Amygdala (tissue), 56 donors: ENCODE data around the gene ZNF765.
"Not testable (repeated sequence)": the region's sequence is repeated elsewhere in the genome, so short reads cannot be mapped to it uniquely, and the experiment has no call there.

Experiments
- DNase-seq, 56 donors: peaks; one replicate each; lab custom pipeline; 2025; lab: John Stamatoyannopoulos, UW

Gene ZNF765

DNA sequence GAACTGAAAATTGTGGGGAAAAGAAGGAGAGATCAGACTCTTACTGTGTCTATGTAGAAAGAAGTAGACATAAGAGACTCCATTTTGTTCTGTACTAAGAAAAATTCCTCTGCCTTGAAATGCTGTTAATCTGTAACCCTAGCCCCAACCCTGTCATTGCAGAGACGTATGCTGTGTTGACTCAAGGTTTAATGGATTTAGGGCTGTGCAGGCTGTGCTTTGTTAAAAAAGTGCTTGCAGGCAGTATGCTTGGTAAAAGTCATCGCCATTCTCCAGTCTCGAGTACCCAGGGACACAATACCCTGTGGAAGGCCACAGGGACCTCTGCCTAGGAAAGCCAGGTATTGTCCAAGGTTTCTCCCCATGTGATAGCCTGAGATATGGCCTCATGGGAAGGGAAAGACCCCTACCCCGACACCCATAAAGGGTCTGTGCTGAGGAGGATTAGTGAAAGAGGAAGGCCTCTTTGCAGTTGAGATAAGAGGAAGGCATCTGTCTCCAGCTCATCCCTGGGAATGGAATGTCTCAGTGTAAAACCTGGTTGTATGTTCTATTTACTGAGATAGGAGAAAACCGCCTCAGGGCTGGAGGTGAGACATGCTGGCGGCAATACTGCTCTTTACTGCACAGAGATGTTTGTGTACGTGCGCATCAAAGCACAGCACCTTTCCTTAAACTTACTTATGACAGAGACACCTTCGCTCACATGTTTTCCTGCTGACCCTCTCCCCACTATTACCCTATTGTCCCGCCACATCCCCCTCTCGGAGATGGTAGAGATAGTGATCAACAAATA lies 25.8 kb downstream of the ZNF765 start:
- DNase-seq = not testable (repeated sequence)

DNA sequence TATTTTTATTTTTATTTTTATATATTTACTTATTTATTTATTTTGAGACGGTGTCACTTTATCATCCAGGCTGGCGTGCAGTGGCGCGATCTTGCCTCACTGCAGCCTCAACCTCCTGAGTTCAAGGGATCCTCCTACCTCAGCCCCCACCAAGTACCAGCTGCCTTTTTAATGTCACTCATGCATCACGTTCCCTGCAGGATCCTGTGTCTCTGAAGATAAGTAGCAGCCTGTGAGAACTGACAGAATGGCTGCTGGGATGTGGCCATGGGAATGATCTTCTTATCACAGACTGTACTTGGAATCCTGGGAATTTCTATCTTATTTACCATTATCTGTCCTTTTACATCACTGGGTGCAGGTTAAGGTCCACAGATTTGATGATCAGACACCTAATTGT lies 27.6 kb downstream of the ZNF765 start:
- DNase-seq = no peak

DNA sequence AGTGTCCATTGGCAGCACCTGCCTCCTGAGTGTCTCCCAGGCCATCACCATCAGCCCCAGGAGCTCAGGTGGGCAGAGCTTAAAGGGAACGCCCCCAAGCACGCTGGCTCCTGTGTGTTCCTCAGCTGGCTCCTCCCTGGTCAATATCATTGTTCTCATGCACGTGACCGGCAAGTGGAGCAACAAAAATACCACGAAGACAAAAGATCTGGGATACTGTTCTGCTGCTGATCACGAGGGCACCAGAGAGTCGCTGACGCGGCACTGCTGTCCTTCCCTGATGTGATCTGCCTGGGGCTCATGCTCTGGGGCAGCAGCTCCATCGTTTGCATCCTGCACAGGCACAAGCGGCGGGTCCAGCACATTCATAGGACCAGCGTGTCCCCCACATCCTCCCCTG lies 28.1 kb downstream of the ZNF765 start:
- DNase-seq = peak in 11 of 56 donors; percentile 1 to 26 (median 13)

DNA sequence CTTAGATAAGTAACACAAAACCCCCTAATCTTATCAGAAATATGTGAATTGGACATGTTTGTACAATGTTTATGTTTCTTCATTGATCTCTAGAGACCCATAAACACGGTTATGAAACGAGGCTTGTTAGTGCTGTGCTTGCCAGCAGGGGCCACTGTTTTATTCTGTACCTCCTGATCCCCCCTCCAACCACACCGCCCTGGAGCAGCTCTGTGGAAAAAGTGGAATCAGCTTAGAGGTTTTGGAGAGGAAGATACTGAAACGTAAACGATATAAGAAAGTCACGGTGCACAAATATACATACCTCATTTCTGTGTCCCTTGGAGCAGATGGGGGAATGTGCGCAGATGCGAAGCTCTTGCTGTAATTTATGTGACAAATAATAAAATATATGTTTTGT lies 28.7 kb downstream of the ZNF765 start:
- DNase-seq = peak in 8 of 56 donors; percentile 0 to 33 (median 4)

DNA sequence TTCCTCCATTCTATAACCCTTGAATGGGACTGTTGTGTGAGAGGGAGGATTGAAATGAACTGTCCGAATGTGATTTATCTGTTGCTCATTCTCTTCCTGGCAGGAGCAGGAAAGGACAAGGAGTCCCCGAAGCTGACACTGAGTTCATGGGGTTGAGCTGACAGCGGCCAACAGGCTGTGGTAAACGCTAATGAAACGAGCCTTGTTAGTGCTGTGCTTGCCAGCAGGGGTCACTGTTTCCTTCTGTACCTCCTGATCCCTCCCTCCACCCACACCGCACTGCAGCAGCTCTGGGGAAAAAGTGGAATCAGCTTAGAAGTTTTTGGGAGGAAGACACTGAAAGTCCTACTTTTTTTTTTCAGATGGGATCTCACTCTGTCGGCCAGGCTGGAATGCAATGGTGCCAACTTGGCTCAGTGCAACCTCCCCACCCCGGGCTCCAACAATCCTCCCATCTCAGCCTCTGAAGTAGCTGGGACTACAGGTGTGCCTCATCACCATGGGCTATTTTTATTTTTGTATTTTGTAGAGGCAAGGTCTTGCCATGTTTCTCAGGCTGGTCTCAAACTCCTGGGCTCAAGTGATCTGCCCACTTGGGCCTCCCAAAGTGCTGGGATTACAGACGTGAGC lies 30.1 kb downstream of the ZNF765 start:
- DNase-seq = peak in 54 of 56 donors; percentile 0 to 84 (median 38)

DNA sequence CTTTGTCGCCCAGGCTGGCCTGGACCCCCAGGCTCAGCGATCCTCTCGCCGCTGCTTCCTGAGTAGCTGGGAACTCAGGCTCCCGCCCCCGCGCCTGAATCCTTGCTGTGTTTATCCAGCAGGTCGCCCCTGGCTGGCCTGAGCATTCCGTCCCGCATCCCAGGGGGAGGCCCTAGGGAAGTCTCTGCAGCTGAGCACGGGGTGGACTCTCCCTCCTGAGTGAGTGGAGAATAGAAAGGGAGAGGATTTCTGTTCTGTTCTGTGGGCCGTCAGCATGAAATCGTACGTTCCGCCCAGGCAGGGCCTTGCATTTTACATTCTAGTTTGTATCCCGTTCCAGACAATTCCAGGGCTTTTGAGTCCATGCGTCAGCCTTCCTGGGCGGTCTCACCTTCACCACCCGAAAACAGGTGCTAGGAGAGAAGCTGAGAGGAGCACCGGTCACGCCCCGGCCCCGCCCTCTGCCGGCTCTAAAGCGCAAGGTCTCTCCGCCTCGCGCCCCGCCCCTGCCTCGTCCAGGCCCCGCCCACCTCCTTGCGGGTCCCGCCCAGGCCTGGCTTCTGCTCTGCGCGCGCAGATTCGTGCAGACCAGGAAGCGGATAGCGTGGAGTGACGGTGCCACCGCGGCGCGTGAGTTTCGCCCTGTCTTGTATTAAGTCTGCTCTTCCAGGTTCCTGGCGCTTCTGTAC lies 36.6 kb downstream of the ZNF765 start, which contains the start of gene ZNF761:
Gene ZNF761 (plus strand): TSS at position 586 of the 689 bp plus-strand sequence. CDS start 15,285 bp downstream, outside the sequence.
- peak; percentile 20 to 95 (median 85) for DNase-seq

DNA sequence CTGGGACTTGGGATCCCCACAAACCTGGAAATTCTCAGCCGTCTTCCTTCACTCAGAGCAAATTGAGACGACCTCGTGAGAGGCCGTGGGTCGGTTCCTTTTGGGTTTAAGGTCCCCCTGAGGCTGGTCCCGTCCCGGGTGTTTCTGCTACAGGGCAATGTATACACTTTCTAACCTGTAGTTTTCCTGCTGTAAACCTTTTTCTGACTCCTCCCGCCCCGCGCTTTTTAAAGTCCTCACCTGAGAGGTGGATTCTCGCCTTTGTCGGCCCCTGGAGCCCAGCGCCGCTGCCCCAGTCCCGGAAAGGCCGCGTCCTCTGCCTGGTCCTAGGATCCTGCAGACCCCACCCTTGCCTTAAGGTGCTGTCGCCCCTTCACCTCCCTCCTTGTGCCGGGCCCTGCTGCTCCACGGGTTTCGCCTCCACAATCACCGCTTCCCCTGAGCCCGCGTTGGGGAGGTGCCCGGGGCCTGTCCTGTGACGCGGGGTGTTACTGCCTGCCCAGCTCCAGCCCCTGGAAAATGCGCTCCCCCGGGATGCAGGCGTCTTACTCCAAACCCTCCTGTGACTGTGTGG lies 37.2 kb downstream of the ZNF765 start:
- DNase-seq = peak in 10 of 56 donors; percentile 4 to 31 (median 14)

DNA sequence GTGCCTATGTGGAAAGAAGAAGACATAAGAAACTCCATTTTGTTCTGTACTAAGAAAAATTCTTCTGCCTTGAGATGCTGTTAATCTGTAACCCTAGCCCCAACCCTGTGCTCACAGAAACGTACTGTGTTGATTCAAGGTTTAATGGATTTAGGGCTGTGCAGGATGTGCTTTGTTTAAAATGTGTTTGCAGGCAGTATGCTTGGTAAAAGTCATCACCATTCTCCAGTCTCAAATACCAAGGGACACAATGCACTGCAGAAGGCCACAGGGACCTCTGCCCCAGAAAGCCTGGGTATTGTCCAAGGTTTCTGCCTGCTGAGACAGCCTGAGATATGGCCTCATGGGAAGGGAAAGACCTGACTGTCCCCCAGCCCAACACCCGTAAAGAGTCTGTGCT lies 48.9 kb downstream of the ZNF765 start:
- not testable (repeated sequence) for DNase-seq

DNA sequence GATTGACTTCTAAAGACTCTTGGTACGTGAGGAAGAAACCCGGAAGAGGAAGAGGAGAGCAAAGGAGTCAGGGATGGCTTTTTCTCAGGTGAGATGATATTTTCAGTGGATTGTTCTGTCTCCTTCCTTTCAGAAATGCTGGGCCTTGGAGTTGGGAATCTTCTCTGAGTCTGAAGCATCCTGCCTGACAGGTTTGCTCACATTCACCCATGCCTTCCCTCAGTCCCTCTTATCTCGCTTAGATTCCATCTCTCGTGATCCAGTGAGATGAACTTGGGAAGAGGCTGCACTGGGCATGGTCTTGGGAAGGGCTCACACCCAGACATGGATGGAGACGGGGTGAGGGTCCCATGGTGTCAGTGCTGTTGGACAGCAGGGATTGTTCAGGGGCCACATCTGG lies 52.2 kb downstream of the ZNF765 start:
- not testable (repeated sequence) for DNase-seq

DNA sequence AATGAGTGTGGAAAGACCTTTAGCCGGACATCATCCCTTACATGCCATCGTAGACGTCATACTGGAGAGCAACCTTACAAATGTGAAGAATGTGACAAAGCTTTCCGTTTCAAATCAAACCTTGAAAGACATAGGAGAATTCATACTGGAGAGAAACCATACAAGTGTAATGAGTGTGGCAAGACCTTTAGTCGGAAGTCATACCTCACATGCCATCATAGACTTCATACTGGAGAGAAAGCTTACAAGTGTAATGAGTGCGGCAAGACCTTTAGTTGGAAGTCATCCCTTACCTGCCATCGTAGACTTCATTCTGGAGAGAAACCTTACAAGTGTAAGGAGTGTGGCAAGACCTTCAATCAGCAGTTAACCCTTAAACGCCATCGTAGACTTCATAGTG lies 60.9 kb downstream of the ZNF765 start:
- no peak for DNase-seq

DNA sequence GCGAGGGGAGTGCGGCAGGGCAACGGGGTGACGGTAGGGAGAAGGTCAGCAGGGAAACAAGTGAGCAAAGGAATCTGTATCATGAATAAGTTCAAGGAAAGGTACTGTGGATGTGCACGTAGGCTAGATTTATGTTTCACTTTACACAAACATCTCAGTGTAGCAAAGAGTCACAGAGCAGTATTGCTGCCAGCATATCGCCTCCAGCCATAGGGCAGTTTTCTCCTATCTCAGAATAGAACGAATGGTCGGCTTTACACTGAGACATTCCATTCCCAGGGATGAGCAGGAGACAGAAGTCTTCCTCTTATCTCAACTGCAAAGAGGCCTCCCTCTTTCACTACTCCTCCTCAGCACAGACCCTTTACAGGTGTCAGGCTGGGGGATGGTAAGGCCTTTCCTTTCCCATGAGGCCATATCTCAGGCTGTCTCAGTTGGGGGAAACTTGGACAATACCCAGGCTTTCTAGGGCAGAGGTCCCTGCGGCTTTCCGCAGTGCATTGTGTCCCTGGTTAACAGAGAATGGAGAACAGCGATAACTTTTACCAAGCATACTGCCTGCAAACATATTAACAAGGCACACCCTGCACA lies 65.3 kb downstream of the ZNF765 start:
- not testable (repeated sequence) for DNase-seq

DNA sequence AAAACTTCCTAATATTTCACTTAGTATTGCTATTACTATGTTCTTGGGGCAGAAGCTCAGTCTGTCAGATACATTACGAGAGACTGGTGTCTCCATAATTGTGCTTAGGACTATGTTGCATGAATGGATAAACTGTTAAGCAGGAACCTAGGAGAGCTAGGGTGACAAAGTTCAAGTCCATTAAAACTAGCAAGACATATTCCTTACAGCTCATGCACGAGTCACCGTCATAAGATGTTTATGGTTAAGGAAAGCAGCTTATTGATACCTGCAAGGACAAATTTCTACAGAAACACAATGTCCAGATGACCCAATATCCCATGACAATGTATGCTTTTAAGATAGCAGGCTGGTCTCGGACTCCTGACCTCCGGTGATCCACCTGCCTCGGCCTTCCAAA lies 66.9 kb downstream of the ZNF765 start:
- no peak for DNase-seq

DNA sequence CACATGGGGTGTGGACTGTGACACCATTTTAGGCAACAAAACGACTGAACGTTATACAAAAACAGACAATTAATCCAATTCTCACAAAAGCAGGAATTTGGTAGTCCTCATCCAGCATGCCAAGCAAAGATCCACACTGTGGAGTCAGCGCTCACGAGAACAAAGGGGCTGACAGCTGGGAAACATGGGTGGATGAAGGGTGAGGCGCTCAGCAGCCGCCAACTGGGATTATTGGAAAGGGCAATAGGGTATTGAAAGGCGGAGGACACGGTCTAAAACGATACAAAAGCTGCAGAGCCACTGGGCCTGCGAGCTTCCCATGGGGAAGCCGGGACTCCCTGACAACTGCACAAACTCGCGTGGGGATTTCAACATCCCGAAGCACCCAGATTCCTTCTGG lies 67.9 kb downstream of the ZNF765 start:
- peak in 5 of 56 donors; percentile 11 to 35 (median 33) for DNase-seq

DNA sequence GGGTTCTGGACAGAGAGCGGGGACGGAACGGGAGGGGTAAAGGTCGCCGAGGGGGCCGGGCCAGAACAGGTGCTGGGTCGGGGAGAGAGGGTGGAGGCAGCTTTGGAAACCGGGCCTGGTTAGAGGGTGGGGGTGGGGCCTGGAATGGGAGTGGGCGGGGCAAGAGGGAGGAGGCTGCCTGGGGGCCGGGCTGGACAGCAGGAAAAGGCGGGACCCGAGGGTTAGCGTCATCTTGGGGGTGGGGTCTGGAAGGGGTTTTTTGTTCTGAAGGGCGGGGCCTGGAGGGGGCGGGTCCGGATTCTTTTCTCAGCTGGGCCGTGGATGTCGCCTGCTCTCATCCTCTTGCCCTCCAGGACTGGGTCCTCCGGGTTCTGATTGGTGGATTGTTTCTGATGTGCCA lies 68.3 kb downstream of the ZNF765 start:
- DNase-seq = peak; percentile 3 to 92 (median 72)

DNA sequence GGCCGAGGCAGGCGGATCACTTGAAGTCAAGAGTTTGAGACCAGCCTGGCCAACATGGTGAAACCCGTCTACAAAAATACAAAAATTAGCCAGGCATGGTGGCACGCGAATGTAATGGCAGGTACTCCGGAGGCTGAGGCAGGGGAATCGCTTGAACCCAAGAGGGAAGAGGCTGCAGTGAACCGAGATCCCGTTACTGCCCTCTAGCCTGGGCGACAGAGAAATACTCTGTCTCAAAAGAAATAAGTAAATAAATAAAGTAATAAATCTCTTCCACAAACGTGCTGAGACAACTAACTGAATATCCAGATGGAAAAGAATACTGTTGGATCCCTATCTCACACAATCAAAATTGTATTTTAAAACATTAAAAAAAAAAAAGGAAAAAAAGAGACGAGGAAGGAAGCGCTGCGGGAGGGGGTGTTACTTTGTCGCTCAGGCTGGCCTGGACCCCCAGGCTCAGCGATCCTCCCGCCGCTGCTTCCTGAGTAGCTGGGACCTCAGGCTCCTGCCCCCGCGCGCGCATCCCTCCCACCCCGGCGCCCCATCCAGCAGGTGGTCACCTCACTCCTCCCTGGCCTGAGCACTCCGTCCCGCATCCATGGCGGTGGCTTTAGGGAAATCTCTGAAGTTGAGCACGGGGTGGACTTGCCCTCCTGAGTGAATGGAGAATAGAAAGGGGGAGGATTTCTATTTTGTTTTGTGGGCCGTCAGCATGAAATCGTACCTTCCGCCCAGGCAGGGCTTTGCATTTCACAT lies 72.0 kb downstream of the ZNF765 start:
- DNase-seq = peak in 8 of 56 donors; percentile 2 to 46 (median 23)

DNA sequence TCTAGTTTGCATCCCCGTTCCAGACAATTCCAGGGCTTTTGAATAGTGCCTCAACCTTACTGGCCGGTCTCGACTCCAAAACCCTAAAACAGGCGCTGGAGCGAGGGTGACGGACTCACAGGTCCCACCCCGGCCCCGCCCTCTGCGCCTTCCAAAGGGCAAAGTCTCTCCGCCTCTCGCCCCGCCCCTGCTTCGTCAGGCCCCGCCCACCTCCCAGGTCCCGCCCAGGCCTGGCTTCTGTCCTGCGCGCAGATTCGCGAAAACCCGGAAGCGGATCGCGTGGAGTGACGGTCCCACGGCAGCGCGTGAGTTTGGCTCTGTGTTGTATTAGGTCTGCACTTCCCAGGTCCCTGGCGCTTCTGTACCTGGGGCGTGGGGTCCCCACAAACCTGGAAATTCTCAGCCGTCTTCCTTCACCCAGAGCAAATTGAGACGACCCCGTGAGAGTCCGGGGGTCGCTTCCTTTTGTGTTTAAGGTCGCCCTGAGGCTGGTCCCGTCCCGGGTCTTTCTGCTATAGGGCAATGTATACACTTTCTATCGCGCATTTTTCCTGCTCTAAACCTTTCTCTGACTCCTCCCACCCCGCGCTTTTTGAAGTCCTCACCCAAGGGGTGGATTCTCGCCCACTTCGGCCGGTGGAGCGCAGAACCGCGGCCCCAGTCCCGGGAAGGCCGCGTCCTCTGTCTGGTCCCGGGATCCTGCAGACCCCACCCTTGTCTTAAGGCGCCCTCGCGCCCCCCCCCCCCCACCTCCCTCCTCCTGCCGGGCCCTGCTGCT lies 72.7 kb downstream of the ZNF765 start, which contains the start of gene ZNF813:
Gene ZNF813 (plus strand): TSS at position 249 of the 778 bp plus-strand sequence. CDS start 16,090 bp downstream, outside the sequence.
- DNase-seq = peak; percentile 19 to 97 (median 84)

DNA sequence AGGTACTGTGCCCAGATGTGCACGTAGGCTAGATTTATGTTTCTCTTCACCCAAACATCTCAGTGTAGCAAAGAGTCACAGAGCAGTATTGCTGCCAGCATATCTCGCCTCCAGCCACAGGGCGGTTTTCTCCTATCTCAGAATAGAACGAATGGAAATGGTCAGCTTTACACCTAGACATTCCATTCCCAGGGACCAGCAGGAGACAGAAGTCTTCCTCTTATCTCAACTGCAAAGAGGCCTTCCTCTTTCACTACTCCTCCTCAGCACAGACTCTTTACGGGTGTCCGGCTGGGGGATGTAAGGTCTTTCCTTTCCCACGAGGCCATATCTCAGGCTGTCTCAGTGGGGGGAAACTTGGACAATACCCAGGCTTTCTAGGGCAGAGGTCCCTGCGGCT lies 73.7 kb downstream of the ZNF765 start:
- not testable (repeated sequence) for DNase-seq

DNA sequence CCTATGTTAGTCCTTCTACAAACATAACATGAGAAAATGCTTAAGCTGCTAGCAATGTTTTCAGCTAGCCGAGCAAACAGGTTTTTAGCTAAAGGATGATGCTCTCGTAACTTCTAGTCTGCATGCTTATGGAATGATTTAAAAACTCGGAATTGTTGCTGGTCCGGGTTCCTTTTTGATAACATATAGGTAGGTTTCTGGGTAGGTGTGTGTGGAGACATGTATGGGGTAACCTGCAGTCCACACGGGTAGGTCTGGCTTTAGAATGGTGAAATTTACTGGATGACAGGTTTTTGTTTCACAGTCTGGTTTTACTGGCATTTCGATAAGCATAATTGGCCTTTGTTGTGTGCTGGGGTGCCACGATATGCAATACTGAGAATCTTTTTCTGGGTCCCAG lies 77.0 kb downstream of the ZNF765 start:
- DNase-seq = no peak

DNA sequence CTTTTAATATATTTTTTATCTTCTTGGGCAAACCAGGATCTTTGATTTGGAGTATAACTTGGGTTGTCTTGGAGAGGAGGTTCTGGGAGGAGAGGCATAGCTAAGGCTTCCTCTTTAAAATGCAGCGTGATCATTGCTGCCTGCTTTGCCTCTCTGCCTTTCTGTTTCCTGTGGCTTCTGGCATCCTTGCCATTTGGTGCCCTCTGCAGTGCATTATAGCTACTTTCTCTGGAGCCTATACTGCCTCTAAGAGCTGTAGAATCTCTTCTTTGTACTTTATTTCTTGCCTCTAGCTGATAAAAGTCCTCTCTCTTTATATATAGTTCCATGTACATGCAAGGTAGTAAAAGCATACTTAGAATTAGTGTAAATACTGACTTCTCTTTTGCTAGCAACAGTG lies 79.9 kb downstream of the ZNF765 start:
- not testable (repeated sequence) for DNase-seq
